Right lung (tissue), 10 donors: ENCODE data around the gene NEDD1. TPM values are rescaled to one million over a fixed set of nuclear protein-coding genes. Genes with fewer than 3 reads are reported as not detected.

ENCODE experiments used
- DNase-seq, 2 donors: peaks; one replicate each; pipeline ENCODE4 v3.0.0-alpha.2; 2013
- long read RNA-seq, 8 donors: transcript quantifications; one replicate each; lab custom pipeline, GENCODE V29; 2026
- polyA plus RNA-seq, 5 donors: library from polyadenylated mRNA; unstranded; fragments of 120-200 nt; gene quantifications; one replicate each; pipeline versions ENCODE4 v1.2.1 to v1.2.3, GENCODE V29; 2013; ENCODE audit warnings: inconsistent platforms in 1 of 5, low replicate concordance in 1 of 5; ENCODE audit not compliant: insufficient read length in 5 of 5, insufficient read depth in 1 of 5

NEDD1 gene, protein sequence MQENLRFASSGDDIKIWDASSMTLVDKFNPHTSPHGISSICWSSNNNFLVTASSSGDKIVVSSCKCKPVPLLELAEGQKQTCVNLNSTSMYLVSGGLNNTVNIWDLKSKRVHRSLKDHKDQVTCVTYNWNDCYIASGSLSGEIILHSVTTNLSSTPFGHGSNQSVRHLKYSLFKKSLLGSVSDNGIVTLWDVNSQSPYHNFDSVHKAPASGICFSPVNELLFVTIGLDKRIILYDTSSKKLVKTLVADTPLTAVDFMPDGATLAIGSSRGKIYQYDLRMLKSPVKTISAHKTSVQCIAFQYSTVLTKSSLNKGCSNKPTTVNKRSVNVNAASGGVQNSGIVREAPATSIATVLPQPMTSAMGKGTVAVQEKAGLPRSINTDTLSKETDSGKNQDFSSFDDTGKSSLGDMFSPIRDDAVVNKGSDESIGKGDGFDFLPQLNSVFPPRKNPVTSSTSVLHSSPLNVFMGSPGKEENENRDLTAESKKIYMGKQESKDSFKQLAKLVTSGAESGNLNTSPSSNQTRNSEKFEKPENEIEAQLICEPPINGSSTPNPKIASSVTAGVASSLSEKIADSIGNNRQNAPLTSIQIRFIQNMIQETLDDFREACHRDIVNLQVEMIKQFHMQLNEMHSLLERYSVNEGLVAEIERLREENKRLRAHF
- polyA plus RNA-seq, result 10 to 100 TPM; 20.7 to 38.4 (median 32.8) TPM
- long read RNA-seq, donor 1, full-length matches to known transcripts, result 7 of 7 reads
- long read RNA-seq, donor 1, partial matches to known transcripts, result 0 of 7 reads
- long read RNA-seq, donor 1, other reads (novel, unspliced or antisense), result 0 of 7 reads
- long read RNA-seq, donor 2, full-length matches to known transcripts, result 1 of 1 reads
- long read RNA-seq, donor 2, partial matches to known transcripts, result 0 of 1 reads
- long read RNA-seq, donor 2, other reads (novel, unspliced or antisense), result 0 of 1 reads
- long read RNA-seq, donor 3, partial matches to known transcripts, result 0 of 1 reads
- long read RNA-seq, donor 3, other reads (novel, unspliced or antisense), result 0 of 1 reads
- long read RNA-seq, donor 4, partial matches to known transcripts, result 0 of 2 reads
- long read RNA-seq, donor 4, other reads (novel, unspliced or antisense), result 0 of 2 reads
- long read RNA-seq, donor 5, partial matches to known transcripts, result 0 of 2 reads
- long read RNA-seq, donor 5, other reads (novel, unspliced or antisense), result 0 of 2 reads
- long read RNA-seq, donor 6, full-length matches to known transcripts, result 6 of 23 reads
- long read RNA-seq, donor 6, partial matches to known transcripts, result 17 of 23 reads
- long read RNA-seq, donor 6, other reads (novel, unspliced or antisense), result 0 of 23 reads
- long read RNA-seq, donor 7, full-length matches to known transcripts, result 4 of 4 reads
- long read RNA-seq, donor 7, partial matches to known transcripts, result 0 of 4 reads
- long read RNA-seq, donor 7, other reads (novel, unspliced or antisense), result 0 of 4 reads
- long read RNA-seq, donor 8, result 0 reads

DNA sequence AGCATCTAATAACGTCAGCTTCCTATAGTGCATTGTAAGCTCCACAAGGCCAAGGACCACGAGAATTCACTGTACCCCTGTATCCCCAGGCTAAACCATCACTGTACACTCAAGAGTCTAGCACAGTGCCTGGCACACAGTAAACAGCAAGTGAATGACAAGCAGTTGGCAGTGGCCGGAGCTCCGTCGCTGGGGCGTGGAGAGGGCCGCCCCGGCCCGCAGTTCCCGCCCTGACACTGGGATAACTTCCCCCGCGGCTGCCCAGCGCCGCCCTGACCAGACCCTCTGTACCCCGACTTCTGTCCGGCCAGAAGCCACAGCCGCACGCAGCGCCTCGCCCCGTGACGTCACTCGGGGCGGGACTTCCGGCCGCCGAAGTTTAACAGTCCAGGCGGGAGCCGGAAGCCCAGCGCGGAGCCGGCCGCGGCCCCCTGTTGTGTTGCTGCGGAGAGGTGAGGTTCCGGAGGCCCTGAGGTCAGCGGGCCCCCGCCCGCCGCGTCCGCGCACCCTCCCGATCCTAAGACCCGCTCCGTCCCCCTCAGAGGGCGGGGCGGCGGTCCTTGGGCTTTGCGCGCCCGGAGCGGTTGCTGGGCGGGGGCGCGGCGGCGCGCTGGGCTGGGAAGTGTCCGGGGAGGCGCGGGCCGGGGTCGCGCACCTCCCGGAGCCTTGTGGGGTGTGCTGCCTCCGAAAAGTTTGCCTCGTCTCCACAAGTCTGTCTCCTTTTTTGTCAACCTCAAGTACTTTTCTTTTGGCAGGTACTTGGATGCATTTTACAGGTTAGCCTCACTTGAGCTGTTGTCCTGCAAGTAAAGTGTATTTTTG is at the start of gene NEDD1:
Gene NEDD1 (plus strand): TSS at position 409 of the 822 bp plus-strand sequence. CDS start 2,503 bp downstream, outside the sequence.
- peak; percentile 89 to 90 for DNase-seq

DNA sequence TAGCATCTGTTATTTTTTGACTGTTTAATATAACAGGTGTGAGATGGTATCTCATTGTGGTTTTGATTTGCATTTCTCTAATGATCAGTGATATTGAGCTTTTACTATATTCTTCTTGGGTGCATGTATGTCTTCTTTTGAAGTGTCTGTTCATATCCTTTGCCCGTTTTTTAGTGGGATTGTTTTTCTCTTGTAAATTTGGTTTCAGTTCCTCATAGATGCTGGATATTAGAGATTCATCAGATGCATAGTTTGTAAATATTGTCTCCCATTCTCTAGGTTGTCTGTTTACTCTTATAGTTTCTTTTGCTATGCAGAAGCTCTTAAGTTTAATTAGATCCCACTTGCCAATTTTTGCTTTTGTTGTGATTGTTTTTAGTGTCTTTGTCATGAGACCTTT is 48.9 kb upstream of the NEDD1 start:
- DNase-seq, result no peak

DNA sequence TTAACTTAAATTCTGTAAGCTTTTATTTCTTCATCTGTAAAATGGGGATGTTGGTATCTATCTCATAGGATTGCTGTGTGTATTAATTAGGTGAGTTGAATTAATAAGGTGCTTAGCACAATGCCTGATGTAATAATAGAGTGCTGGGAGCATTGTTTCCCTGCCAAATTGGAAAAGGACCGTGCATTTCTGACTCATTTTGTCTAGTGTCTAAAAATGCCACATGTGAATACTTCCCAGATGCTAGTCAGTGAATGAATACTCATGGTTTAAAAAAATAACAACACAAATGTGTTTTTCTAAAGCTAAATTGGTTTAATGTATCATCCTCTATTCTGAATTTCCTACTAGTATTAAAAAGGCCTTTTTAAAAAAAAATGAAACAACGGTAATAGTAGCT is 45.4 kb upstream of the NEDD1 start:
- no peak for DNase-seq

DNA sequence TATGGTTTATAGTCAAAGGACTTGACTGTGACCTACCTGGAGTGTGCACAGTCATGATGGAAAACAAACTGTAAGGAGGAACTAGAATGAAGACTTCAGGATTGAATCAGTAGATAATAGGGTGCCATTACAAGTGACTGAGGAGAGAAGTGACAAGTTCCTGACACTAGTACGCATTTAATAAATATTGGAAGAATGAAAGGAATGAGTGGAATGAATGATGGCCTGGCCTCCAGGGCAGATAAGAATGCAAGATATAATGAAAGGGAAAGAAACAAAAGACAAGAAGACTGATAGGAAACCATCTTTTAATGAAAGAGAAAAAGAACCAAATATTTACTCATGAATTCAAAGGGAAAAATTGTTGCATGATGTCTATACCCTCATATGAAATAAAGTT is 44.7 kb upstream of the NEDD1 start:
- DNase-seq, result no peak

DNA sequence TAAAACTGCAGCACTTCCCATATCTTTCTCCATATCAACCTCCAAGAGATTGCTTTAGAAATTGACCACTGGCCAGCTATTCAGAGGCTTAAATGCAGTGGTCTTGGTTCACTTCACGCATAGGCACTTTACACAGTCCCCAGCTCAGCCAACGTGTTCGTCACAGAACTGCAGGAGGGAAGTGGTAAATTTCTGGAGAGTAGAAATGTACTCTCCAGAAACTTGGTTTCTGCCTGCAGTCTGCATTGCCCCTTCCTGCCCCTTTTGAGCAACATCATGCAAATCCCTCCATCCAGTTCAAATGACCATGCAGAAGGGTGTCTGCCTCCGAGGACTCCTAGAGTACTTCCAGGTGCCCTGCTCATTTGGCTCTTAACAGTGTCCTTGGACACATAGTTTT is 42.7 kb upstream of the NEDD1 start:
- no peak for DNase-seq

DNA sequence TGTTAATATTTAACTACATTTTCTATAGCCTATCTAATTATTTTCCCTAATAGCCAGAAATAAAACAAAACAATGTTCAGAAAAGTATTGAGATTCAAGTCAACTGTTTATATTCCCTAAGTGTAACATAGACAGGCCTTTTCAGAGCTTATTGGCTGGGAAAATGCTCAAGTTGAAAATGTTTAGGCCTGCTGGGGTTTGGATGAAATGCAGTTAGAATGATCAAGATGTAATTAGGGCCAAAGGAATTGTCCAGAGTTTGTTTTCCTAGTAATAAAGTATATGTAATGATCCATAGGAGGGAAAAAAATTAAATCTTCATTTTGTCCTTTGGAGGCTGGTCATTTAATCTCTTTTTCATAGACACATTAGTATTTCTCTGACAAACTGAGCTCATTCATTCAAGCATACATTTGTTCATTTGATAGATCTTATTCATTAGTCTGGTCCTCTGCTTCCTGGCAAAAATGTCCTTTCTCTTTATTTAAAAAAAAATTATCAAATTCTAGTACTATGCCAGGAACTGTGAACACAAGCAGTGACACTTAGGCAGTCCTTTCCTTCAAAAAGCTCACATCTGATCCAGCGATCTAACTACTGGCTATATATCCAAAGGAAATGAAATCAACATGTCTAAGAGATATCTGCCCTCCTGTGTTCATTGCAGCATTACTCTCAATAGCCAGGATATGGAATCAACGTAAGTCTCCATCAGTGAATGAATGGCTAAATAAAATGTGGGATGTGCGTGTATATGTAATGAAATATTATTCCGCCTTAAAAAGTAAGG is 40.1 kb upstream of the NEDD1 start:
- no peak for DNase-seq

DNA sequence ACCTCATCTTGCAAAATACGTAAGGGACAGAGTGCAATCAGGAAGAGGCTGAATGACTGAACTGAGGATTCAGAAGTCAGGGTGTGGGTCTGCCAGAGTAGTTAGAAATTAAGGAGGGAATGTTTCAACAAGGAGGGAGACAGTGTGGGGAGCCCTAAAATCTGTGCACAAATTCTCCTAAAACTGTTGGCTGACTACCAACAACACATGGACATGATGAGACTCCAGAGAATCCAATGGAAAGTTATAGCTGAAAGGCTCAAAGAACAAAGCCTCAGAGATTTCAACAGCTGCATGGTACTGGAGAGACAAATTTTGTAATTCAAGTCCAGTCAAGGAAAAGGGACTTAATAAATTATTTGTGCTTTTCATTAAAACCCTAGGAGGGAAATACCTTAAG is 36.1 kb upstream of the NEDD1 start:
- no peak for DNase-seq

DNA sequence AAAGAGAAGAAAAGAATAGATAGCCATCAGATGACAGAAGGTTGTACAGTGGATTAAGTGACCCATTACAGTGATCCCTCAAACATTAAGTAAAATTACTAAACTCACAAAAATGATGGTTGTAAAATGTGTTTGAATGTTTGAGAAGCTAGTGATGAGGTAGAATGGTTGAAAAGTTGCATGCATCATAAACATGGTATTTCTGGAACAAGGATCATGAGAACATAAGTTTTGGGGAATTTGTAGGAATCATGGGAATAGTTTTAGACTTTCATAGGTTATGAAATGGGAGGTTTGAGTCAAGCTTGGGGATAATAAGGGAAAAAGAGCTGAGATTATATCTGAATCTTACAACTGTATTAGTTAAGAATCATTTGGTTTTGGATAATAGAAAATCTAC is 34.1 kb upstream of the NEDD1 start:
- no peak for DNase-seq

DNA sequence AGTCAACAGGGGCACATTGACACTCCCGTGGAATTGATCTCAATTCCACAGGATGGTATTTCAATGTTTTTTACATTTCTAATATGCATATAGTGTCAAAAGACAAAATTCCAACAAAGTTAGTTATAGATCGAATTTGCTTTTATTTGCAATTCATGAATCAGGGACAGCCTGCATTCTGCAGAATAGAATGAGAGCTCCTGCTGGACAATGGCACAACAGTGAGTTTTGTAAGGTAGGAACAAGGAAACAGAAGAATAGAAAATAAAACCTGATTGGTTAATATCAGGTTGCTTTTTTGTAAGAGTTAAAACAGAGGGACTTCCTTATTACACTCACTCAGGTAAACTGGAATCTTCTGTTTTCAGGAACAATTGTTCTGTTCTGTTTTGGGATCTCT is 32.8 kb upstream of the NEDD1 start:
- no peak for DNase-seq

DNA sequence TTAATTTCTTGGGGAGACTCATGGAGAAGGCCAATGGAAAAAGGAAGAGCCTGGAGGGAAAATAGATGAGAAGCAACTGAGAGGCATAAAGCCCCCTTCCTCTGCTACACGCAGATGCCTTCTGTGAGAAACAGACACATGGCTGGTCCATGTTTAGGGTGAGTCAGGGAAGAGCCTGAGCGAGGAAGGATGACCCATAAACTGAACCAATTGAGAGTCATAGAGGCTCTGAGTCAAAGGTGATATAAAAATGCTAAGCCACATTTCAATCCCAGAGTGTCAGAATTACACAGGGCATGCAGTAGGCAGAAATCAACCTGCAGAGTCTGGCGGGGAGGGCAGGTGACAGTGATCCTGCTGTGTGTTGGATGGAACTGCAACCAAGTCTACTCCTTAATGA is 30.1 kb upstream of the NEDD1 start:
- no peak for DNase-seq

DNA sequence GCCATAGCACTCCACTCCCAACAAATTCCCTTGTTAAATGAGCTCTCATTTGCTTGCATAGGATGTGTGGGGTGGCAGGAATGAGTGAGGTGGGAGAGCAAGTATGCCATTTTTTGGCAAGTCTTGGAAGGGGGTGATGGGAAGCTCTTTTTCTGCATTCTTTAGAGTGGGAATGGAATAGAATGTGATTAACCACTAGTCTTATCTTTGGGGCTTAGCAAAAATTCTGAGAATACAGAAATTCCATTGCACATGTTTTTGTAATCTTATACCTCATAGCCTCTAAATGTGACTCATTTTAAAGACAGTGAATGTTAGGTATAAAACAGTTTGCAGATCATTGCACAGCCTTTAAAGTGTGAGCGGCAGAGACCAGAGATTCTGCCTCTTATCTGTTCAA is 28.4 kb upstream of the NEDD1 start:
- no peak for DNase-seq

DNA sequence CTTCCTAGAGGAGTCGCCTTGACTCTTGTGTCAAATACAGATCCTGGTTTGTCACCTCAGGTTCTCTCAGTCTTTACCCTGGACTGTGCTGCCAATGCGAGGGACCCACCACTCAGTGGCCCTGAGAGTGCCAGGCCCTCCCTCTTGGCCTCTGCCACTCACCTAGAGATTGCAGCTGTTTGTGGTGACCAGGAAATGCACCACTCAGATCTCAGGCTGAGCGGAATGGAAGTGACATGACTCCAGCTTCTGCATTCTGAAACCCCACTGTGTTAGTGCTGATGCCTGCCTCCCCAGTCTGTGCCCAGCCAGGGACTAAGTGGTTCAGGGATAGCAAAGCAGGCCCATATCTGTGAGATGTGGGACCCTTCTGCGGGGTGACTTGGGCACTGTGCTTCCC is 27.8 kb upstream of the NEDD1 start:
- DNase-seq, result no peak

DNA sequence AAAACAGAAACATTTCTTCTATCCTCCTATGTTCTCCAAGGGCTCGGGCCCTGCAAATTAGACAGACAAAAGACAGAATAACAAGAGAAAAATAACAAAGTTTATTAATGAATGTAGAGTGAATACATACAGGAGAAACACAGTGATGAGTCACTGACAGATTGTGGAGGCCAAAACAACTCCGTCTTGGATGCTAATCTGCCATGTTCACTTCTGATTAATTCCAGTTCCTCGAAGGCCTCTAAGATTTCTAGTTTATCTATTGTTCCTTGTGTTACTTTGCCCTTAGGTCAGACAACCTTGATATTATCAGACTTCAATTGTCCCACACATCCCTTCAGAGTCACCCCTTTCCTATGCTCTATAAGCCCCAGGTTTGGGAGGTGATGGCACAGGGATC is 26.8 kb upstream of the NEDD1 start:
- no peak for DNase-seq

DNA sequence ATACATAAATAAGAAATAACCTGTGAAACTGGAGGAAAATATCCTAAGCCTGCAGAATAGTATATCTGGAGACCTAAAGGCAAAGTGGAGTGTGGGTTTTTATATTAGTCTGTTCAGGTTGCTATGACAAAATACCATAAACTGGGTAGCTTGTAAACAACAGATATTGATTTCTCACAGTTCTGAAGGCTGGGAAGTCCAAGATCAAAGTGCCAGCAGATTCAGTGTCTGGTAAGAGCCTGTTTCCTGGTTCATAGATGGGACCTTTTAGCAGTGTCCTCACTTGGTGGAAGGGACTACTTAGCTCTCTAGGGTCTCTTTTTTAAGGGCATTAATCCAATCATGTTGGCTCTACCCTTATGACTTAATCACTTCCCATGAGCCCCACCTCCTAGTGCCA is 25.4 kb upstream of the NEDD1 start:
- no peak for DNase-seq

DNA sequence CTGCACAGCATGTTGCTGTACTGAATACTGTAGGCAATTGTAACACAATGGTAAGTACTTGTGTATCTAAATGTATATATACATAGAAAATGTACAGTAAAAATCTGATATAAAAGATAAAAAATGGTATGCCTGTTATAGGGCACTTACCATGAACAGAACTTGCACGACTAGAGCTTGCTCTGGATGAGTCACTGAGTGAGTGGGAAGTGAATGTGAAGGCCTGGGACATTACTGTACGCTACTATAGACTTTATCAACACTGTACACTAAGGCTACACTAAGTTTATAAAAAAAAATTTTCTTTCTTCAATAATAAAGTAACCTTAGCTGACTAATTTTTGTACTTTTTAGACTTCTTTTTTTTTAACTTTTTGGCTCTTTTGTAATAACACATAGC is 24.2 kb upstream of the NEDD1 start:
- no peak for DNase-seq

DNA sequence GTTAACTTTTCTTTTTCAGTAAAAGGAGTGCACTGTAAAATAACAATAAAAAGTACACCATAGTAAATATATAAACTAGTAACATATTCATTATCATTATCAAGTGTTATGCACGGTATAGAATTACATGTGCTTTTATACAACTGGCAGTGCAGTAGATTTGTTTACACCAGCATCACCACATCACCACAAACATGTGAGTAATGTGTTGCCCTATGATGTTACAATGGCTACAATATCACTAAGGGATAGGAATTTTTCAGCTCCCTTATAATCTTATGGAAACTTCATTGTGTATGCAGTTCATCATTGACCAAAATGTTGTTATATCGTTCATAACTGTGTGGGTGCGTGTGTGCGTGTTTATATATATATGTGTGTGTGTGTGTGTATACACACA is 23.5 kb upstream of the NEDD1 start:
- DNase-seq, result no peak

DNA sequence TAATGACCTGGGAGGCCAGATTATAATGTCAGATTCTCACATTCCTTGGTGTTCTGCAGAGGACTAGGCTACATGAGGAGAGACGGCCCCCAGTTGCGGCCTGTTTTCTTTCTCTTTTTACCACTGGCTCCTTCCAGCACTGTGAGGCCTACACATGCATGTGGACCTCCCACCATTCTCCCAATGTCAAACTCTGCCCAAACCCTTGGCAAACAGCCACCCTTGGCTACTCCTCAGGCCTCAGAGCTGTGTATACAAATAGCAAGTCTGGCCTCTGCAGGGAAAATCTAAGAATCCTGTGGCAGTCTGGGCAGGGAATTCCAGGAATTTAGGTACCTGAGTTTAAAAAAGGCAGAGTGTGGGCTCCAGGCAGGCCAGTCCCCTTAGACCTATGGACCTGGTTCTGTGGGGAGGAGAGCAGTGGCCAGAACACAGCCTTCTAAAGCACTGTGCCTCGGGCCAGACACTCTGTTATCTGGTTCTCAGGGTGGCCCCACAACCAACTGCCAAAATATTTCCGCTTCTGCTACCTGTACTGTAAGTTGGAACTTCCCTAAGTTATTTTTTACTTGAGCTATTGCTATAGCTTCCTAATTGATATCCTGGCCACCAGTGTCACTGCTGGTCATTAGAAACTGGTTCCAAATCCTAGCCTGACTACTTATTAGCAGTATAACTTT is 19.9 kb upstream of the NEDD1 start:
- DNase-seq, result peak; percentile 51 to 80

DNA sequence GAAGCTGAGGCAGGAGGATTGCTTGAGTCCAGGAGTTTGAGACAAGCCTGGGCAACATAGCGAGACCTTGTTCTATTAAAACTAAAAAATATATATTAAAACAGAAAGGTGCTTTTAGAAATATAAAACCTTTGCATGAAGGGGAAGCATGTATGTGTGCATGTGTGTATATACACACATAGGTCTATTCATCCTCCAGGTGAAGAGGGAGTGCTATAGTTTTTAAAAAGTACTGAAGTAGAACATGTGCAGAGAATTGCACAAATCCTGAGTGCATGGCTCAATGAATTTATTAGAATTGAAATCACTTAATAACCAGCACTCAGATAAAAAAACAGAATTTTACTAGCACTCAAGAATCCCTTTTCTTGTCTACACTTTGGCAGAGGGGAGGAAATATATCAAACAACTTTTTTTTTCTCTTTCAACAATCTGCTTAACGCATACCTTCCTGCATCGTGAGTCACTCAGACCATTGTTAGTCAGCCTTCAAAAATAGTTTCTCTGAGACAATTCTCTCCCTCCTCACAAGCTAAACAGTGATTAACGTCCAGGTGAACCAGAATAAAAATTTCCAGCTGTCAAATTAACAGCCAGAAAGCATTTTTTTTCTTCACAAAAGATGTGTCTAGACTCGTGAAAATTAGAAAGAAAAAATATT is 17.7 kb upstream of the NEDD1 start:
- DNase-seq, result no peak

DNA sequence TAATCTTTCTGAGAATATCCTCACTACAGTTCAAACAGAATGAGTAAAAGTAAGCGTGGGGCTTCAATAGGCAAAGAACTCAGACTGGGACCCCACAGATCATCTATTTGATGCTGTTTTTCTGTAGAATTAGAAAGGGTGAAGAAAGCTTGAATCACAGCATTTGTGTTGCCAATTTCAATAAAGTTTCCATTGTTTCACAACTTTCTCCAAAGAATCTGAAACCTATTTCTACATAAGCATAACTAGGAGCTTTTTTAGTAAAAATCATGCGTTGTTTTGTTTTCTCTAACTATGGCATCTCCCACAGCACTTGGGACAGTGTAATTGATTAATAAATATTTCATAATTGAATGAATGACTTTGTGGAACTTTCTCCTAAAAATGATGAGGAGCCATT is 16.7 kb upstream of the NEDD1 start:
- no peak for DNase-seq
